IMR-90 (cell line): ENCODE measurements around the gene SHC1. TPM values are rescaled to one million over a fixed set of nuclear protein-coding genes. Genes with fewer than 3 reads are reported as not detected.

Source experiments
- ATAC-seq: fragments of 200-7000 bp; cut with Tn5 transposase; 2 replicates; pipeline ENCODE4 v1.9.1; 2020; ENCODE audit warnings: low read depth, mild to moderate bottlenecking, moderate library complexity
- BruUV-seq: library from RNA; stranded (reverse); fragments of 400-500 nt; replicated peaks from 2 replicates; lab custom pipeline; 2021; lab: Mats Ljungman, UMichigan
- CTCF ChIA-PET: fragments of 300-600 bp; formaldehyde crosslinking; extraction: SDS; loops from one replicate; lab custom pipeline; 2021; ENCODE audit warnings: antibody characterized with exemption; lab: Yijun Ruan, JAX
- POLR2A ChIA-PET: fragments of 300-600 bp; sonication (Branson Sonifier 250); formaldehyde crosslinking; loops from one replicate; lab custom pipeline; 2022; ENCODE audit warnings: antibody characterized with exemption; ENCODE audit not compliant: unreplicated experiment; lab: Charles Lee
- DNase-seq: peaks from one replicate; pipeline ENCODE4 v3.0.0; 2013
- H2AFZ ChIP-seq: replicated peaks from 2 replicates; pipeline ENCODE3; 2013; ENCODE audit warnings: low read length, mild to moderate bottlenecking; ENCODE audit not compliant: poor library complexity
- H2AK5ac ChIP-seq: 2 replicates; pipeline ENCODE4 v1.6.1; 2013; ENCODE audit warnings: low read depth, low read length, inconsistent platforms
- H2AK9ac ChIP-seq: replicated peaks from 2 replicates; pipeline ENCODE3; 2013; ENCODE audit warnings: mild to moderate bottlenecking, low read depth, low read length, moderate library complexity; ENCODE audit not compliant: poor library complexity
- H2BK120ac ChIP-seq: 2 replicates; pipeline ENCODE4 v1.6.1; 2013; ENCODE audit warnings: low read depth, low read length, inconsistent platforms
- H2BK15ac ChIP-seq: 3 replicates; pipeline ENCODE4 v1.6.1; 2013; ENCODE audit warnings: low read depth, low read length, inconsistent platforms
- H2BK20ac ChIP-seq: 2 replicates; pipeline ENCODE4 v1.6.1; 2013; ENCODE audit warnings: low read depth, mild to moderate bottlenecking, inconsistent platforms, low read length, moderate library complexity
- H2BK5ac ChIP-seq: 2 replicates; pipeline ENCODE4 v1.6.1; 2013; ENCODE audit warnings: mild to moderate bottlenecking, low read depth, low read length, inconsistent platforms; ENCODE audit not compliant: poor library complexity, severe bottlenecking
- H3K14ac ChIP-seq: replicated peaks from 2 replicates; pipeline ENCODE4 v1.6.1; 2013; ENCODE audit warnings: low read depth, low read length, inconsistent platforms
- H3K18ac ChIP-seq: 2 replicates; pipeline ENCODE4 v1.6.1; 2013; ENCODE audit warnings: low read depth, low read length, control low read depth
- H3K23ac ChIP-seq: 2 replicates; pipeline ENCODE4 v1.6.1; 2013; ENCODE audit warnings: low read depth, low read length, inconsistent platforms
- H3K27ac ChIP-seq: 2 replicates; pipeline ENCODE4 v1.5.1; 2013; ENCODE audit warnings: mild to moderate bottlenecking, control low read depth, low read length; ENCODE audit not compliant: insufficient read depth
- H3K27me3 ChIP-seq: 2 replicates; pipeline ENCODE4 v1.6.1; 2013; ENCODE audit warnings: low read length; ENCODE audit not compliant: control insufficient read depth, insufficient read depth
- H3K36me3 ChIP-seq: 2 replicates; pipeline ENCODE4 v1.6.1; 2013; ENCODE audit warnings: low read length, mixed read lengths; ENCODE audit not compliant: control insufficient read depth, insufficient read depth
- H3K4ac ChIP-seq: 2 replicates; pipeline ENCODE4 v1.6.1; 2013; ENCODE audit warnings: low read depth, low read length, inconsistent platforms
- H3K4me1 ChIP-seq: 2 replicates; pipeline ENCODE4 v1.6.1; 2013; ENCODE audit warnings: low read length, mixed read lengths; ENCODE audit not compliant: control insufficient read depth, insufficient read depth
- H3K4me2 ChIP-seq: 2 replicates; pipeline ENCODE4 v1.6.1; 2013; ENCODE audit warnings: low read depth, mild to moderate bottlenecking, control low read depth, low read length, moderate library complexity
- H3K4me3 ChIP-seq: 2 replicates; pipeline ENCODE4 v1.5.1; 2013; ENCODE audit warnings: low read depth, mild to moderate bottlenecking, control low read depth, low read length, moderate library complexity; ENCODE audit not compliant: insufficient read depth
- H3K56ac ChIP-seq: 2 replicates; pipeline ENCODE4 v1.6.1; 2013; ENCODE audit warnings: low read length, inconsistent platforms; ENCODE audit not compliant: insufficient read depth; ENCODE audit errors: extremely low read depth
- H3K79me1 ChIP-seq, 2 experiments: 2 replicates each; pipeline ENCODE4 v1.6.1; 2013; ENCODE audit warnings: low read length in 2 of 2, inconsistent platforms in 1 of 2, low read depth in 1 of 2
- H3K9ac ChIP-seq: 2 replicates; pipeline ENCODE4 v1.6.1; 2013; ENCODE audit warnings: low read depth, low read length, control low read depth
- H3K9me1 ChIP-seq: 2 replicates; pipeline ENCODE4 v1.6.1; 2013; ENCODE audit warnings: low read length, inconsistent platforms; ENCODE audit not compliant: insufficient read depth
- H3K9me3 ChIP-seq: 2 replicates; pipeline ENCODE4 v1.6.1; 2013; ENCODE audit warnings: low read length; ENCODE audit not compliant: control insufficient read depth, insufficient read depth
- H4K20me1 ChIP-seq: 2 replicates; pipeline ENCODE4 v1.6.1; 2013; ENCODE audit warnings: low read length, inconsistent platforms; ENCODE audit not compliant: insufficient read depth
- H4K5ac ChIP-seq: 2 replicates; pipeline ENCODE4 v1.6.1; 2013; ENCODE audit warnings: mild to moderate bottlenecking, low read depth, low read length, control low read depth
- H4K8ac ChIP-seq, 2 experiments: 2 replicates each; pipeline ENCODE4 v1.6.1; 2013; ENCODE audit warnings: low read depth in 2 of 2, low read length in 2 of 2, control low read depth in 1 of 2, inconsistent platforms in 1 of 2
- H4K91ac ChIP-seq: 2 replicates; pipeline ENCODE4 v1.6.1; 2013; ENCODE audit warnings: low read depth, low read length, inconsistent platforms; ENCODE audit not compliant: insufficient read depth
- BHLHE40 ChIP-seq: fragments of 150-350 bp; IDR thresholded peaks from 2 replicates; pipeline ENCODE4 v1.6.1; 2016; ENCODE audit warnings: mild to moderate bottlenecking, low read depth, low read length
- CEBPB ChIP-seq: IDR thresholded peaks from 2 replicates; pipeline ENCODE4 v1.6.1; 2012; ENCODE audit warnings: low read depth, low read length, improper control_type of control experiment
- CHD1 ChIP-seq: IDR thresholded peaks from 2 replicates; pipeline ENCODE4 v1.6.1; 2012; ENCODE audit warnings: low read depth, low read length, improper control_type of control experiment
- FOS ChIP-seq: fragments of 150-350 bp; IDR thresholded peaks from 2 replicates; pipeline ENCODE4 v1.6.1; 2016; ENCODE audit warnings: low read depth, low read length
- MAFK ChIP-seq: IDR thresholded peaks from 2 replicates; pipeline ENCODE4 v1.6.1; 2012; ENCODE audit warnings: low read depth, low read length, improper control_type of control experiment
- MAZ ChIP-seq: IDR thresholded peaks from 2 replicates; pipeline ENCODE4 v1.6.1; 2012; ENCODE audit warnings: low read depth, mild to moderate bottlenecking, low read length, improper control_type of control experiment, moderate library complexity, borderline replicate concordance
- MXI1 ChIP-seq: IDR thresholded peaks from 2 replicates; pipeline ENCODE4 v1.6.1; 2012; ENCODE audit warnings: low read depth, mild to moderate bottlenecking, low read length, moderate library complexity, borderline replicate concordance
- NFE2L2 ChIP-seq: fragments of 150-350 bp; IDR thresholded peaks from 2 replicates; pipeline ENCODE4 v1.6.1; 2016; ENCODE audit warnings: low read depth, mild to moderate bottlenecking, low read length
- RAD21 ChIP-seq: IDR thresholded peaks from 2 replicates; pipeline ENCODE4 v1.6.1; 2012; ENCODE audit warnings: low read length, improper control_type of control experiment
- SMC3 ChIP-seq: fragments of 150-350 bp; IDR thresholded peaks from 2 replicates; pipeline ENCODE4 v1.6.1; 2016; ENCODE audit warnings: low read depth, mild to moderate bottlenecking, antibody characterized with exemption, low read length, moderate library complexity
- WGBS, 2 experiments: methylation state at CpG; one replicate each; pipeline versions ENCODE4 v1.1.5 to v1.1.7; 2013; ENCODE audit warnings: missing lambda C conversion rate in 2 of 2; ENCODE audit not compliant: insufficient read length in 1 of 2; ENCODE audit errors: extremely low coverage in 2 of 2; 5-methylcytosine and 5-hydroxymethylcytosine counted together
- dilution Hi-C: fragments of 300-500 bp; cut with HindIII; formaldehyde crosslinking; loops from one replicate; pipeline ENCODE4 v1.14.3; 2018; ENCODE audit warnings: low sequenced_read_pairs; ENCODE audit not compliant: unreplicated experiment
- in situ Hi-C: fragments of 300-500 bp; cut with MboI; formaldehyde crosslinking; loops from 3 replicates; pipeline ENCODE4 v1.14.3; 2019; ENCODE audit warnings: low sequenced_read_pairs, inconsistent platforms, mixed read lengths
- intact Hi-C: fragments of 100-400 bp; cut with micrococcal nuclease; formaldehyde crosslinking; loops from 2 replicates; pipeline ENCODE4 v1.10.0; 2022
- polyA plus RNA-seq, 3 experiments: library from polyadenylated mRNA; depleted of rRNA; stranded (reverse); fragments of >200 nt; gene quantifications; 2 replicates each; pipeline ENCODE4 v1.2.3, GENCODE V29; 2012; ENCODE audit warnings: low replicate concordance in 1 of 3
- total RNA-seq: library from RNA; depleted of rRNA; stranded (reverse); fragments of >200 nt; gene quantifications from 2 replicates; pipeline ENCODE4 v1.2.3, GENCODE V29; 2012
- TF ChIP-seq, protein P1 (sequence below): conservative IDR thresholded peaks from 2 replicates; pipeline ENCODE4 v1.5.1; 2012; ENCODE audit warnings: mild to moderate bottlenecking, low read depth, low read length, improper control_type of control experiment

SHC1 gene
- total and polyA plus RNA-seq, 2 of the 4 experiments (the other 2 are of a cell fraction): 352 to 355 TPM

DNA sequence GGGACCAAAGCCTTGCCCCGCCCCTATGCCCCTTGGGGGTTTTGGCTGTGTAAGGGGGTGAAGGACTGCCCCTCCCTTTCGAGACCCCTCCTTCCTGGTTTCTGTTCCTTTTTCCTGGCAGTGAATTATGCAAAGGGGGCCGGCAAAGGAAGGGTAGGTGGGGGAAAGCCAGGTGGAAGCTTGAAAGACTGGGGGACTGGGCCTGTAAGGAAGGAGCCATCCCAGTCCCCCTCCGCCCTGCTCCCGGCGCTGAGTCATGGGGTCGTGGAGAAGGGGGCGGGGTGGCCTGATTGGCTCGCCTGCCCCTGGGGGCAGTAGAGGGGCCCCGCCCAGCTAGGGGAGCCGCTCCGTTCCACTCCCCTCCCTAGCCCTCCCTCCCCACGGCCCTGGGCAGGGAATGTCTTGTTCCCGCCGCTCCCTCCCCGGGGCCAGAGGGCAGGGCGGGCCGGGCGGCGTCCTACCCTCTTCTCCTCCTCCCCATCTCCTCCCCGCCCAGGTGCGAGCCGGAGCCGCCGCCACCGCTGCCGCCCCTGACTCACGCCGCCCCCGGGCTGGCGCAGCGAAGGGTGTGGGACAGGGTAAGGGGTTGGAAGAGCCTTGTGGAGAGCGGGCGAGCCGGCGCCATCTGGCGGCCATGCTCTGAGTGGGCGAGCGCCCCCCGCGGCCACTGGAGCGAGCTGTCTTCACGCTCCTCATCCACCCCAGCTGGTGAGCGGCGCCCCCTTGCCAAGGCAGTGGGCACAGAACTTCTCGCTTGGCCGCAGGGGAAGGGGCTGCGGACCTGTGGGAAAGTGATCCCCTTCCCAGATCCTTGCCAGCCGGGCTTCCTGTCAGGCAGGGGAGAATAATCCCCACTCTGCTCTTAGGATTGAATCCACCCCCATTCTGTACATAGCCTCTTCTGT lies 46.7 kb upstream of the SHC1 start (continued):
- peak; percentile 15; the same call in 1 of the 2 replicates for TF ChIP-seq MAFK
- TF ChIP-seq CHD1: no peak
- no peak for TF ChIP-seq CEBPB
- TF ChIP-seq BHLHE40: 0 out of 2 replicates have a peak, but pooled peaks have one; percentile 34

DNA sequence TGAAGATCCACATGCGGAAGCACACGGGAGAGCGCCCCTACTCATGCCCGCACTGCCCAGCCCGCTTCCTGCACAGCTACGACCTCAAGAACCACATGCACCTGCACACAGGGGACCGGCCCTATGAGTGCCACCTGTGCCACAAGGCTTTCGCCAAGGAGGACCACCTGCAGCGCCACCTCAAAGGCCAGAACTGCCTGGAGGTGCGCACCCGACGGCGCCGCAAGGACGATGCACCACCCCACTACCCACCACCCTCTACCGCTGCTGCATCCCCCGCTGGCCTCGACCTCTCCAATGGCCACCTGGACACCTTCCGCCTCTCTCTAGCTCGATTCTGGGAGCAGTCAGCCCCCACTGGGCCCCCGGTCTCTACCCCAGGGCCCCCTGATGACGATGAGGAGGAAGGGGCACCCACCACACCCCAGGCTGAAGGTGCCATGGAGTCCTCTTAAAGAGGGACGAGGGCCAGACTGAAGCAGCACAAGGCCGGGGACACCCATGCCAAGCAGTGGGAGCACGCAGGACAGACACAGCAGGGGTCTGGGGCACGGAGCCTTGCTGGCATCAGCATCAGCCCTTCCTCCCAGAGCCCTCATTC lies 45.8 kb upstream of the SHC1 start:
- Histone ChIP-seq H3K9ac (no peak overlapping the region), H3K4me3 (no peak overlapping the region), H4K91ac (no peak overlapping the region), H3K36me3 (peaks cover 22% of the 10 kb centered on the region), H3K4me2 (no peak overlapping the region), H3K9me1 (peaks cover 2% of the 10 kb centered on the region; the same call in 1 of the 2 replicates), H3K18ac (no peak overlapping the region), H3K4ac (no peak overlapping the region), H3K56ac (no peak overlapping the region), H2AK9ac (peak overlapping the region; percentile 95), H2BK5ac (no peak overlapping the region), H4K5ac (no peak overlapping the region), H3K4me1 (peaks cover 9% of the 10 kb centered on the region; the same call in 1 of the 2 replicates), H2BK120ac (no peak overlapping the region), H3K27me3 (no peaks in the 10 kb centered on the region), H3K14ac (no peak overlapping the region), H3K79me1 (peaks cover 0 to 14% of the 10 kb centered on the region in 2 experiments; a peak in 1 of 4 replicates), H2AK5ac (no peak overlapping the region), H4K8ac (0 out of 4 replicates have a peak overlapping the region, but pooled peaks of 1 of the 2 experiments have one; percentile 52), H3K27ac (no peak overlapping the region), H4K20me1 (peaks cover 13% of the 10 kb centered on the region), H3K9me3 (no peaks in the 10 kb centered on the region), H2BK15ac (no peak overlapping the region), H2AFZ (no peak overlapping the region), H3K23ac (no peak overlapping the region), H2BK20ac (no peak overlapping the region)
- in situ Hi-C loops: no loop called here
- ChIA-PET CTCF (interaction anchor here (1.5 to 2.3 kb wide), 4 partner anchors 10 to 38 kb away, joined by 3 to 7 read pairs (median 4); no protein-coding TSS in a partner anchor), POLR2A (no interaction called here)
- ATAC-seq (no peak), DNase-seq (no peak)
- intact Hi-C loops: no loop called here
- BruUV-seq: no TSS peak
- dilution Hi-C loops: no loop called here
- WGBS, 2 experiments: 98% methylated on average over 17 of the region's 26 CpGs; no CpG with 5 or more reads in 1 of the 2 experiments
- TF ChIP-seq MXI1: no peak
- TF ChIP-seq BHLHE40: no peak
- no peak for TF ChIP-seq MAFK
- no peak for TF ChIP-seq FOS
- no peak for TF ChIP-seq MAZ
- no peak for TF ChIP-seq RAD21
- TF ChIP-seq CHD1: no peak
- TF ChIP-seq NFE2L2: no peak
- TF ChIP-seq, protein P1, sequence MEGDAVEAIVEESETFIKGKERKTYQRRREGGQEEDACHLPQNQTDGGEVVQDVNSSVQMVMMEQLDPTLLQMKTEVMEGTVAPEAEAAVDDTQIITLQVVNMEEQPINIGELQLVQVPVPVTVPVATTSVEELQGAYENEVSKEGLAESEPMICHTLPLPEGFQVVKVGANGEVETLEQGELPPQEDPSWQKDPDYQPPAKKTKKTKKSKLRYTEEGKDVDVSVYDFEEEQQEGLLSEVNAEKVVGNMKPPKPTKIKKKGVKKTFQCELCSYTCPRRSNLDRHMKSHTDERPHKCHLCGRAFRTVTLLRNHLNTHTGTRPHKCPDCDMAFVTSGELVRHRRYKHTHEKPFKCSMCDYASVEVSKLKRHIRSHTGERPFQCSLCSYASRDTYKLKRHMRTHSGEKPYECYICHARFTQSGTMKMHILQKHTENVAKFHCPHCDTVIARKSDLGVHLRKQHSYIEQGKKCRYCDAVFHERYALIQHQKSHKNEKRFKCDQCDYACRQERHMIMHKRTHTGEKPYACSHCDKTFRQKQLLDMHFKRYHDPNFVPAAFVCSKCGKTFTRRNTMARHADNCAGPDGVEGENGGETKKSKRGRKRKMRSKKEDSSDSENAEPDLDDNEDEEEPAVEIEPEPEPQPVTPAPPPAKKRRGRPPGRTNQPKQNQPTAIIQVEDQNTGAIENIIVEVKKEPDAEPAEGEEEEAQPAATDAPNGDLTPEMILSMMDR: no peak
- no peak for TF ChIP-seq SMC3
